Kidney (tissue), 14 donors: ENCODE measurements around the gene ABCA1. TPM values are rescaled to one million over a fixed set of nuclear protein-coding genes. Genes with fewer than 3 reads are reported as not detected.
"Not testable (repeated sequence)": the region's sequence is repeated elsewhere in the genome, so short reads cannot be mapped to it uniquely, and the experiment has no call there.

Experiments
- DNase-seq, 5 donors: peaks; one replicate each; pipeline ENCODE4 v3.0.0-alpha.2; 2013 to 2020
- FAIRE-seq: peaks from 2 replicates; lab custom pipeline; 2012; peaks lifted over from hg19 to GRCh38; lab: Jason Lieb, UNC
- H3K27ac ChIP-seq, 2 donors: one replicate each; pipeline ENCODE4 v1.7.0; 2013; ENCODE audit warnings: low read depth in 2 of 2, low read length in 2 of 2, inconsistent platforms in 1 of 2
- H3K27me3 ChIP-seq: one replicate; pipeline ENCODE4 v1.7.1; 2013; ENCODE audit warnings: low read length, inconsistent platforms; ENCODE audit not compliant: control insufficient read depth, insufficient read depth
- H3K36me3 ChIP-seq, 3 donors: one replicate each; pipeline versions ENCODE4 v1.7.0 to v1.7.1; 2013; ENCODE audit warnings: low read length in 3 of 3, control low read depth in 1 of 3, inconsistent platforms in 1 of 3; ENCODE audit not compliant: insufficient read depth in 3 of 3, control insufficient read depth in 2 of 3
- H3K4me1 ChIP-seq, 3 donors: one replicate each; pipeline versions ENCODE4 v1.7.0 to v1.7.1; 2013; ENCODE audit warnings: low read length in 3 of 3, inconsistent platforms in 1 of 3, low read depth in 1 of 3; ENCODE audit not compliant: control insufficient read depth in 2 of 3, insufficient read depth in 2 of 3
- H3K4me3 ChIP-seq, 3 donors: one replicate each; pipeline versions ENCODE4 v1.7.0 to v1.8.1; 2013; ENCODE audit warnings: low read length in 3 of 3, control low read depth in 1 of 3, inconsistent platforms in 1 of 3
- H3K9ac ChIP-seq, 3 donors: one replicate each; pipeline versions ENCODE4 v1.7.0 to v1.7.1; 2013; ENCODE audit warnings: low read length in 3 of 3, control low read depth in 1 of 3, inconsistent platforms in 1 of 3
- H3K9me3 ChIP-seq, 3 donors: one replicate each; pipeline versions ENCODE4 v1.7.0 to v1.7.1; 2013; ENCODE audit warnings: low read length in 3 of 3, control low read depth in 1 of 3, inconsistent platforms in 1 of 3; ENCODE audit not compliant: control insufficient read depth in 2 of 3, insufficient read depth in 1 of 3
- intact Hi-C: fragments of 100-400 bp; cut with DNase I; formaldehyde crosslinking; loops from one replicate; pipeline ENCODE4 v1.11.1; 2022
- polyA plus RNA-seq: library from polyadenylated mRNA; stranded (reverse); fragments of 350-450 nt; fragmentation: Illumina TruSeq; extraction: RNeasy Lipid Tissue Mini Kit (QIAGEN cat#74804); gene quantifications from one replicate; pipeline ENCODE4 v1.2.3, GENCODE V29; 2014; ENCODE audit warnings: low read depth, low replicate concordance; ENCODE audit not compliant: insufficient read depth
- total RNA-seq: library from RNA; stranded (reverse); fragmentation: NEBNext Ultra II Directional; extraction: Animal tissue kit (Norgen Biotek cat#: 25700); gene quantifications from one replicate; pipeline ENCODE4 v1.2.1, GENCODE V29; 2021
- TF ChIP-seq, protein P1 (sequence below): IDR thresholded peaks from 3 replicates; pipeline ENCODE4 v1.5.1; 2012; ENCODE audit warnings: mild to moderate bottlenecking, moderate library complexity, borderline replicate concordance; ENCODE audit not compliant: insufficient read depth; ENCODE audit errors: extremely low read depth
- donor health status: control.
- donor health status: control.
- donor health status: control.
- donor health status: control.
- donor health status: control.
- donor health status: DM: yes; HTN: yes; CAD: no.
- donor health status: Normal renal cell carcinoma (clear cell type).

ABCA1 gene
- total and polyA plus RNA-seq, 2 donors from 2014 or later, result 1.4 to 26.1 TPM

DNA sequence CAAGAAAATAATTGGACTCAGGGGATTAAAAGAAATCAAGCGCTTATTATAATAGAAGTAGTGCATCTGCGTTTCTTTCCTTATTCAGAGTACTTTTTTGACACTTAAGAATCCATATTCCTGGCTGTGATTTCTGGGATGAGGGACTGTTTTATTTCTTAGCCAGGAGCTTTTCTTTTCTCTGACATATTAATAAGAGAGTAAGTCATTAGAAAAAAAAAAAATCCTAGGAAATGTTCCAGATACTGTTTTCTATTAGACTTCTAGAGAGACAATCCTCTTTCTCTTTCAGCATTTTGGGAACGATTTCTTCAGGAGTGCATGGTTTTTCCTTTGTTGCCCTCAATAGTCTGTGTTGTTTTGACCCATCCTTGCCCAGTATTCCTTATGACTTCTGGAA, 8.3 kb upstream of the ABCA1 start:
- H3K9me3 ChIP-seq, result no peaks in the 10 kb centered on the region
- H3K4me3 ChIP-seq, result no peak overlapping the region
- no peak overlapping the region for H3K27ac ChIP-seq
- FAIRE-seq (no peak), DNase-seq (no peak)
- TF ChIP-seq, protein P1, sequence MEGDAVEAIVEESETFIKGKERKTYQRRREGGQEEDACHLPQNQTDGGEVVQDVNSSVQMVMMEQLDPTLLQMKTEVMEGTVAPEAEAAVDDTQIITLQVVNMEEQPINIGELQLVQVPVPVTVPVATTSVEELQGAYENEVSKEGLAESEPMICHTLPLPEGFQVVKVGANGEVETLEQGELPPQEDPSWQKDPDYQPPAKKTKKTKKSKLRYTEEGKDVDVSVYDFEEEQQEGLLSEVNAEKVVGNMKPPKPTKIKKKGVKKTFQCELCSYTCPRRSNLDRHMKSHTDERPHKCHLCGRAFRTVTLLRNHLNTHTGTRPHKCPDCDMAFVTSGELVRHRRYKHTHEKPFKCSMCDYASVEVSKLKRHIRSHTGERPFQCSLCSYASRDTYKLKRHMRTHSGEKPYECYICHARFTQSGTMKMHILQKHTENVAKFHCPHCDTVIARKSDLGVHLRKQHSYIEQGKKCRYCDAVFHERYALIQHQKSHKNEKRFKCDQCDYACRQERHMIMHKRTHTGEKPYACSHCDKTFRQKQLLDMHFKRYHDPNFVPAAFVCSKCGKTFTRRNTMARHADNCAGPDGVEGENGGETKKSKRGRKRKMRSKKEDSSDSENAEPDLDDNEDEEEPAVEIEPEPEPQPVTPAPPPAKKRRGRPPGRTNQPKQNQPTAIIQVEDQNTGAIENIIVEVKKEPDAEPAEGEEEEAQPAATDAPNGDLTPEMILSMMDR, result no peak
- intact Hi-C loops, result no loop called here
- no peak overlapping the region for H3K9ac ChIP-seq
- no peaks in the 10 kb centered on the region for H3K36me3 ChIP-seq
- H3K27me3 ChIP-seq, result no peaks in the 10 kb centered on the region
- H3K4me1 ChIP-seq, result no peaks in the 10 kb centered on the region

DNA sequence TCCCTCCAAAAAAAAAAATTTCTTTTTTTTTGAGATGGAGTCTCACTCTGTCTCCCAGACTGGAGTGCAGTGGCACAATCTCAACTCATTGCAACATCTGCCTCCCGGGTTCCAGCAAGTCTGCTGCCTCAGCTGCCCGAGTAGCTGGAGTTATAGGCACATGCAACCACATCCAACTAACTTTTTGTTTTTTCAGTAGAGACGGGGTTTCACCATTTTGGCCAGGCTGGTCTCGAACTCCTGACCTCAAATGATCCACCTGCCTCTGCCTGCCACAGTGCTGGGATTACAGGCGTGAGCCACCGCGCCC, 7.5 kb upstream of the ABCA1 start:
- H3K4me1 ChIP-seq, H3K4me3 ChIP-seq, H3K36me3 ChIP-seq, H3K9me3 ChIP-seq, H3K27ac ChIP-seq, H3K9ac ChIP-seq, DNase-seq, H3K27me3 ChIP-seq, FAIRE-seq, intact Hi-C loops: not testable (repeated sequence)

DNA sequence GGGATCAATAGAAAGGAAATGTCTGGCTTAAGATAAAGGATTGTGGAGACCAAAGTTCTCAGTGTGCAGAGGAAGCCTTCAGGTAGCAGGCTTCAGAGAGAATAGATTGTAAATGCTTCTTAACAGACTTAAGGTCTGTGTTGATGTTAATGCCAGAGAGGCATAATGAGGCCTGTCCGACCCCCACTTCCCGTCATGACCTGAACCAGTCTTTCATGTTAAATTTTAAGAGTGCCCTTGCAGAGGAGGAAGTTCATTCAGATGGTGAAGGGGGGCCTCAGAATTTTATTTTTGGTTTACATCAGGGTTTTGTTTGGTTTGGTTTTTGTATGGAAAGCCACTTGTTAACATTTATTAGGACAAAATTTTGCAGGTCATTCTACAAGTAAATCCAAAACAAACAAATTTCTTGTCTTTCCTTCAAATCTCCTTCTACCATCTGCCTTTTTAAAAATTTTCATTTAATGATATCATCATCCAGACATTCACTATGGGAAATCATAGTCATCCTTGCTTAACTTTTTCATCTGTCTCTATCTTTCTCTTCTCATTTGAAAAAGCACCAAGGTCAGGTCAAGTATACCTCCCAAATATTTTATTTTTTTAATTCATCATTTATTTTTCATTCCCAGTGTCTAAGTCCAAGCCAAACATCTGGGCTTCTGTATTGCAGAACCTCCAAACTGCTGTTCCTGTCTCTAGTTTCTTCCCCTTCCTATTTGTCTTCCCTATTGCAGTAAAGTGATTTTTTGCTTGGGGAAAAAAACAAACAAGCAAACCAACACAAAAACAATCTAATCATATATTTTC, 6.9 kb upstream of the ABCA1 start:
- no peak overlapping the region for H3K4me3 ChIP-seq
- H3K27me3 ChIP-seq, result no peaks in the 10 kb centered on the region
- no peak for FAIRE-seq
- intact Hi-C loops, result no loop called here
- no peak for DNase-seq
- H3K36me3 ChIP-seq, result no peaks in the 10 kb centered on the region
- H3K4me1 ChIP-seq, result no peaks in the 10 kb centered on the region
- H3K27ac ChIP-seq, result no peak overlapping the region
- TF ChIP-seq, protein P1, result no peak
- H3K9ac ChIP-seq, result no peak overlapping the region
- H3K9me3 ChIP-seq, result no peaks in the 10 kb centered on the region

DNA sequence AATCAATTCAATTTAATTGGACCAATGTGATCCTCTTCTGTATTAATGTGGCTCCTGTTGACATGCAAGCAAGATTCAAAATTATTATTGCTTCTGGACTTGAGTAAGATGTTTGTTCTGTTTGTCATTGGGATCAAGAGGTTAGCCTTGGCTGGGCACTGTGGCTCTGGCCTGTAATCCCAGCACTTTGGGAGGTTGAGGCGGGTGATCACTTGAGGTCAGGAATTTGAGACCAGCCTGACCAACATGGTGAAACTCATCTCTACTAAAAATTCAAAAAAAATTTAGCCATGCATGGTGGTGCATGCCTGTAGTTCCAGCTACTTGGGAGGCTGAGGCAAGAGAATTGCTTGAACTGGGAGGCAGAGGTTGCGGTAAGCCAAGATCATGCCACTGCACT, 5.1 kb upstream of the ABCA1 start:
- H3K27ac ChIP-seq, intact Hi-C loops, FAIRE-seq: not testable (repeated sequence)

More for the DNA sequence above, 5.1 kb upstream of the ABCA1 start:
- H3K9ac ChIP-seq, H3K36me3 ChIP-seq, H3K4me3 ChIP-seq, H3K4me1 ChIP-seq, H3K27me3 ChIP-seq, DNase-seq, H3K9me3 ChIP-seq: not testable (repeated sequence)
